Measurements from ENCODE around the gene GLMN.
A peak's percentile ranks its signal among the peaks of the same experiment; 100 is the strongest.

GLMN gene, protein sequence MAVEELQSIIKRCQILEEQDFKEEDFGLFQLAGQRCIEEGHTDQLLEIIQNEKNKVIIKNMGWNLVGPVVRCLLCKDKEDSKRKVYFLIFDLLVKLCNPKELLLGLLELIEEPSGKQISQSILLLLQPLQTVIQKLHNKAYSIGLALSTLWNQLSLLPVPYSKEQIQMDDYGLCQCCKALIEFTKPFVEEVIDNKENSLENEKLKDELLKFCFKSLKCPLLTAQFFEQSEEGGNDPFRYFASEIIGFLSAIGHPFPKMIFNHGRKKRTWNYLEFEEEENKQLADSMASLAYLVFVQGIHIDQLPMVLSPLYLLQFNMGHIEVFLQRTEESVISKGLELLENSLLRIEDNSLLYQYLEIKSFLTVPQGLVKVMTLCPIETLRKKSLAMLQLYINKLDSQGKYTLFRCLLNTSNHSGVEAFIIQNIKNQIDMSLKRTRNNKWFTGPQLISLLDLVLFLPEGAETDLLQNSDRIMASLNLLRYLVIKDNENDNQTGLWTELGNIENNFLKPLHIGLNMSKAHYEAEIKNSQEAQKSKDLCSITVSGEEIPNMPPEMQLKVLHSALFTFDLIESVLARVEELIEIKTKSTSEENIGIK

DNA sequence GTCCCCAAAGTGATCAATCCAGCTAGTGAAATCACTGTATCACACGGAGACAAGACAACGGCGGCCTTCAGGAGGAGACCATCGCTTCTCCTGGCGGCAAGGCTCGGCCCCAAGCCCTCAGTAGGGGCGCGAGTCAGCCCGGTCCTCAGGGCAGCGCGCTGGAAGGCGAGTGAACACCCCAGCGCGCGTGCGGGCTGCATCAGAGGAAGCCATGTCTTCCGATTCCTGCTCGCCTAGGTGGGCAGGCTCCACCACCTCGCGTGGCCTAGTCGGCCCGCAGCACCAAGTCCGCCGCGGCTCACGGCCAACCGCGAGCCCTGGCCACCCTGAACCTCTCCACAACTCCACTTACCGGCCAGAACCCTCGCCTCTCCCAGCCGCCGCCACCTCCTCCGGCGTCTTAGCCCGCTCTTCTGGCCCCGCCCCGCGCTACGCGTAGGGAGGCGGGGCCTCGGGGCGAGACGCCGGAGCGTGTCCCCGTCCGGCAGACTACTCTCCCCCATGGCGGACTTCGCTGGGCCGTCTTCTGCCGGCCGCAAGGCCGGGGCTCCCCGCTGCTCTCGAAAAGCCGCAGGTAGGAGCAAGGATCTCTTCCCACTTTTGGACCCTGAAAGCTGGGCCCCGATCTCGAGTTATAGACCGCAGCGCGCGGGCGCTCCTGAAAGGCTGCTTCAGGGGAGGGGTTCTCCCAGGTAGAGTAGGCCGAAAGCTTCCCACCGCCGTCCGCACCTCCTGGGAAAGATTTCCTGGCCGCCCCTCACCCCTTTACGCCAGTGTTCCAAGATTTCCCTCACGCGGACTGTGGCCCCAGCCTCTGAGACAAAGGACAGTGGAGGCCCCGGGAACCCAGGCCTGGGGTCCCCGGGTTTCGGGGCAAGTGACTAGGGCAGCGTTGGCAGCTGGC, at the start of gene GLMN, which contains the start of gene RPAP2:
Gene GLMN, minus strand, starts transcription at position 415 of the 904 bp plus-strand sequence. CDS start 988 bp downstream, outside the sequence.
Gene RPAP2, plus strand, starts transcription at position 487 of the 904 bp plus-strand sequence. Its CDS starts 15 bp downstream, at position 502.
- DNase-seq, result peak; percentile 81

DNA sequence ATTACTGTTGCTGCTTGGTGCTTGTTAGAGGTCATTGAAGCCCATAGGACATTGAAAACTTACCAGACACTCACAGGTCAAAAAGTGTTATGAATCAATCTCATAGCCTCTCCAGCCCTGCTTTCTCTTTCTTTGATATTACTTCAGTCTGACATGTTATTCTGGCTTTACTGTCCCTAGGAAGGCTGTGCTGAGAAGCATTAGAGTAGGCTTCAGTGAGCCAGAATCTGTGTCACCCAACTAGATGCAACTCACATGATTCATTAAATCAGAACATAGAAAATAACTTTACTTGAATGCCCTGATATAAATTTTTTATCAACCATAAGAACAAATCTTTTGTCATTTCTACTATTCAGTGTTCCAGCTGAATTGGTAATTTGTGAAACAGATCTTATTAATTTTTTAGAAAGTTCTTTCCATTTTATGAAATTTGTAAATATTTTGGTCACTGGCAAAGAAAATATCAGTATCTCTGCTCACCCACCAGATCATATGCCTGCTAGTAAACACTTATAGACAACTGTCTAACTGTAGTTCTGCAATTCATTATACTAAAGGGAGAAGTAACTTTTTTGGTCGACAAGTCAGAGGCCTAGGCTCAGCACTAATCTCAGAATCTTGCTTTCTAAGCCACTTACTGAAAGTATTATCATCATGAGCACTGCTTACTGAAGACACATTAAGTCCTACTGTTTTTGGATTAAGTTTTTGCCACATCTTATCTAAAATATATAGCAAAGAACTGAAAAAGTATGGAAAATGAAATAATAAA, 48.3 kb upstream of the GLMN start:
- DNase-seq, result no peak

DNA sequence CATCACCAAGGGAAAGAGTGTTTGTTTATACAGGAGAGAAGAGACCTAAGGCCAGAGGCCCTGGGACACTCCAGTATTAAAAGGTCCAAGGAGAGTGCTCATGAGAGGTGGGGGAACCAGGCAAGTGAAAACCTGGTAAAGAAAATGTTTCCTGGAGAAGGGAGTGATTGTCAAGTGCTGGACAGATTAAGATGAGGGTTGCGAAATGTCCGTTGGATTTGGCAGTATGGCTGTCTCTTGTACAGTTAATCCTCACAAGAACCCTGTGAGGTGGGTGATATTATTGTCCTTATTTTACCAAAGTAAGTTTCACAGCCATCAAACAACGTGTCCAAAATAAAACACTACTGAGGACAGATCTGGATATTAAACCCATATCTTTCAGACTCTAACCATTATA, 44.3 kb upstream of the GLMN start:
- DNase-seq, result no peak

DNA sequence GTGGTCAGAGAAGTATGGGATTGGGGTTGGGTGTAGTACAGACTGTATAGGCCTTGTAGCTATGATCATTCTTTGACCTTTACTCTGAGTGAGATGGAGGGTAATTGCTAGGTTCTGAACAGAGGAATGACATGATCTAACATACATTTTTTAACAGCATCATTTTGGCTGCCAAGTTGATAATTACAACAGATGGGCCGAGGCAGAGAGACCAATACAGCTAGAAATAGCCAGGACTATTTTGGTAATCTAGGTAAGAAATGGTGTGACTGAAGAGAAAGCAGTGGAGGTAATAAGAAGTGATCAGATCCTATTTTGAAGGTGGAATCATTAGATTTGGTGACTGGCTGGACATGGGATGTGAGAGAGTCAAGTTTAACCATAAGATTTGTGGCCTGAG, 43.6 kb upstream of the GLMN start:
- DNase-seq, result no peak

DNA sequence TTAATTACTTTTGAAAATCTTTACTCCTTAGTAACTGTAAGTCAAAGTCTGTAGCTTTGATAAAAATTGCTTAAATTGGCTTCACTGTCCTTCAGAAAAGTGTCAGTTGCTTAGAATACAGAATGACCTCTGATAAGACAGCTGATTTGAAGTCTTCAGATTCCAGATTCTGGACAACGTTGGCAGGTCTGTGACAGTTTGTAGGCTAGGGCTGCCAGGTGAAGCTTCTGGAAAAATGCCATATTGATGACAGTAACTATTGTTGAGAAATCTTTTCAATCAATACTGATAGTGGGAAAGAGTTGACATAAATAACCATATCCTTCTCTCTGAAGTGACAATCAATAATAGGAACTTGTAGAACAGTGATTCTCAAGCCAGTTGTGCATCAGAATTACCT, 41.4 kb upstream of the GLMN start:
- no peak for DNase-seq

DNA sequence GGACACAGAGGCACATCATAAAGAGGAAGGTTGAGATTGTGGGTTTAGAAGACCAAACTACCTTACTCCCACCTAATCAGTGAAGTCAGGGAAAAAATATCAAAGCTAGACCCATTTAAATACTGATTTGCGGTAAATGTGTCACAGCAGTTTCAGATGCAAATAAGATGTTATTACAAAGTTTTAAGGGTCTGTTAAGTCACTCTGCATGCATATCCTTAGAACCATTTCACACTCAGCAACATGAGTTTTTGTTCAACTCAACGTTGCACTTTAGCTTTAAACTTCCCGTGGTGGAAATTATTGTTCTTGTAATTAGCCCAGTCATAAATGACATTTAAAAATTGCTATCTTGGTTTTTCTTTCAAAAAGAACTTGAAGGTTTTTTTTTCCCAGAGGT, 34.9 kb upstream of the GLMN start:
- DNase-seq, result no peak

DNA sequence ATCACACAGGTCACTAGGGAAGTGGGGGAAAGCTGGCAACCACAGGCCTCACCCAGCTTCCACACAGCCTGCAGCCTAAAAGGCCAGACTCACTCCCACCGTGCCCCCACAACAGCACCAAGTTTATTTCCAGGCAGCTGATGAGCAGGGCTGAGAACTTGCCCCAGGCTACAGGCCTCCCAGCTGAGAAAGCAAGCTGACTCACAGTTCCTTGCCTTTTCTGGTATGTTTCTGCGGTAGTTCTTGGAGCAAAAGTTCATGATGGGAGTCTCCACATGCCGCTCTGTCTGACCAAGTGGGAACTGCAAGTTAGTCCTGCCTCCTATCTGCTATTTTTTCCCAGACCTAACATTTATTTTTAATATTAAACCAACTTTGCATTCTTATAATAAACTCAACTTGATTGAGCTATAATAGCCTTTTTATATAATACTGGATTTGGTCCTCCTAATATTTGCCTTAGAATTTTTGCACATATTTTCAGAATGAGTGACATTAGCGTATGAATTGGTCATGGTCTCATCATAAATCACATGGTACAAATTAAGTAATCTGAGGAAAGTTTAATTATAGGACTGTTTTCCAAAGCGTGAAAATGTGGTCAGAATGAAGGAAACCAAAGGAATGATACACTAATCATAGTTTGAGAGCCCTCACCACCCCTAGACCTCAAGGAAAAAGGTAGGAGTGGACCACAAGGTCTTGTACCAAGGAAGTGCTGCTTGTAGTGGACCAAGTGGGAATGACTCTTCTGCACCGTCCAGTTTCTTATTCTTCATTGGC, 30.8 kb upstream of the GLMN start:
- DNase-seq, result no peak

DNA sequence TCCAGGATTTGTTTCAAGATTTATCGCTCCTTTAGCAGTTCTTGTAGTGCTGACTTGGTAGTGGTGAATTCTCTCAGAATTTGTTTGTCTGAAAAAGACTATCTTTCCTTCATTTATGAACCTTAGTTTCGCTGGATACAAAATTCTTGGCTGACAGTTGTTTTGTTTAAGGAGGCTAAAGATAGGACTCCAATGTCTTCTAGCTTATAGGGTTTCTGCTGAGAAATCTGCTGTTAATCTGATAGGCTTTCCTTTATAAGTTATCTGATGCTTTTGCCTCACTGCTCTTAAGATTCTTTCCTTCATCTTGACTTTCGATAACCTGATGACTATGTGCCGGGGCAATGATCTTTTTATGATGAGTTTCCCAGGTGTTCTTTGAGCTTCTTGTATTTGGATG, 29.0 kb upstream of the GLMN start:
- no peak for DNase-seq

DNA sequence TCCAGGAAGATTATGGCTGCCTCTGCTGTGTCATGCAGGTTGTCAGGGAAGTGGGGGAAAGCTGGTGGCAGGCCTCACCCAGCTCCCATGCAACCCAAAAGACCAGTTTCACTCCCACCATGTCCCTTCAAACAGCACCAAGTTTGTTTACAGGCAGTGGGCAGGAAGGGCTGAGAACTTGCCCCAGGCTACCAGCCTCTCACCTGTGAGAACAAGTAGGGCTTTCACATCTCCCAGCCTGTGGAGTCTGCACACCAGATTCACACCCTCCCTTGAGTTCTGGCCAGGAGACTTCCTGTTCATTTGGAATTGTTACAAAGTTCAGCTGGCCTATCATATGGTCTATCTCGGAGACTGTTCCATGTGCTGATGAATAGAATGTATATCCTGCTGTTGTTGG, 27.9 kb upstream of the GLMN start:
- no peak for DNase-seq

DNA sequence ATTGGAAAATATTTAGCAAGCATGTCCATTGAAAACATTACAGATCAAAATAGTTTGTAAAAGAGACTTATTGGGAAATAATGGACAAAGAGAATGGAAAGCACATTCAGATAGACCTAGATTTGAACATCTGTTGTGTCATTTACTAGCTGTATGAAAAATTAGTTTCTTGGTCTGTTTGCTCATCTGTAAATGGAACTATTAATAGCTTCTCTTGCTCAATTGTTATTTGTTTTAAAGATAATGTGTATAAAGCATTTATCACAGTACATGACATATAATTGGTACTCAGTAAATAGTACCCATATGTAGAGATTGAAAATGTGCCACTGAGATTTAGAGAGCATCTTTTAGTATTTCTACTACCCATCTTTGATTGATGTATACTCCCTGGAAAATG, 26.0 kb upstream of the GLMN start:
- no peak for DNase-seq

DNA sequence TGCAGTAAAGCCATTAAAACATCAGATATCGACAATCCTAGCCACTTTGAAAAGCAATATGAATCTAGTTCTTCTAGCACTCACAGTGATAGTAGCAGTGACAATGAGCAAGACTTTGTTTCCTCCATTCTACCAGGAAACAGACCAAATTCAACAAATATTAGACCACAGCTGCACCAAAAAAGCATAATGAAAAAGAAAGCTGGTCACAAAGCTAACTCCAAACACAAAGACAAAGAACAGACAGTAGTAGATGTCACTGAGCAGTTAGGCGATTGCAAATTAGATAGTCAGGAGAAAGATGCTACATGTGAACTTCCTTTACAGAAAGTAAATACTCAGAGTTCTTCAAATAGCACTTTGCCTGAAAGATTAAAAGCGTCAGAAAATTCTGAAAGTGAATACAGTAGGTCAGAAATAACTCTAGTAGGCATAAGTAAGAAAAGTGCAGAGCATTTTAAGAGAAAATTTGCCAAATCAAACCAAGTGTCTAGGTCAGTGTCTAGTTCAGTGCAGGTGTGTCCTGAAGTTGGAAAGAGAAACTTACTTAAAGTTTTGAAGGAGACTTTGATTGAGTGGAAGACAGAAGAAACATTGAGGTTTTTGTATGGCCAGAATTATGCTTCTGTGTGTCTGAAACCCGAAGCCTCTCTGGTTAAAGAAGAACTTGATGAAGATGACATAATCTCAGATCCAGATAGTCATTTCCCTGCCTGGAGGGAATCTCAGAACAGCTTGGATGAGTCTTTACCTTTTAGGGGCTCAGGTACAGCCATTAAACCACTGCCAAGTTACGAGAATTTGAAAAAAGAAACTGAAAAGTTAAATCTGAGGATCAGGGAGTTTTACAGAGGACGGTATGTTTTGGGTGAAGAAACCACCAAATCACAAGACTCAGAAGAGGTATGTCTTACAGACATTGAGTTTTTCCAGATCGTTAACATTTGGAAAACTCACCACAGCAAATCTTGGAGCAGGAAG, 25.0 kb upstream of the GLMN start:
- no peak for DNase-seq

DNA sequence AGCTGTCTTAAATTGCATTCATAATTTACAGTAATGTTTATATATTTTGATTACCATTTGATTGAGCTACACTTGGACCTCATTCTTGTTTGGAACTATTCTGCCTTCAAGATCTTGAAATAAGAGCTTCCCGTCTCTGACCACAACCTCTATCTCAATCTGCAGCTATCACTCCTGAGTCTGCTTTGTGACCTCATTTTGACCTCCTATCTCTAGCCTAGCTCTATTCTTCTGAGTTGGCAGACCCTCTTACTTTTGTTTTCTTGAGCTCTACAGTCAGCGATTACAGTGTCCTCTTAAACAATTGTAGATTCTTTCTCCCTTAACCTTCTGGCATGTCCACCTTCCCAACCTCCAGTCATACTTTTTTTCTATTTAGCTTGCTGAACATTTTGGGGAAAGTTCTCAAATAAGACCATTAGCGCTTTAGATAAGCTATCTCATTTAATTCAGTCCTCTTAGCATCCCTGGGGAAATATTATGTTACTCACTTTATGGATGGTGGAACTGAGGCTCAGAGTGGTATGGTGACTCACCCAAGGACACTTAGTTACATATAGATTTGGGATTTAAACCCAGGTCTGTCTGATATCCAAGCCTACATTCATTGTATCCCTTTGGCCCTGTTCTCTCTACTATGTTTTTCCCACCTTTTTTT, 19.2 kb upstream of the GLMN start:
- DNase-seq, result no peak

DNA sequence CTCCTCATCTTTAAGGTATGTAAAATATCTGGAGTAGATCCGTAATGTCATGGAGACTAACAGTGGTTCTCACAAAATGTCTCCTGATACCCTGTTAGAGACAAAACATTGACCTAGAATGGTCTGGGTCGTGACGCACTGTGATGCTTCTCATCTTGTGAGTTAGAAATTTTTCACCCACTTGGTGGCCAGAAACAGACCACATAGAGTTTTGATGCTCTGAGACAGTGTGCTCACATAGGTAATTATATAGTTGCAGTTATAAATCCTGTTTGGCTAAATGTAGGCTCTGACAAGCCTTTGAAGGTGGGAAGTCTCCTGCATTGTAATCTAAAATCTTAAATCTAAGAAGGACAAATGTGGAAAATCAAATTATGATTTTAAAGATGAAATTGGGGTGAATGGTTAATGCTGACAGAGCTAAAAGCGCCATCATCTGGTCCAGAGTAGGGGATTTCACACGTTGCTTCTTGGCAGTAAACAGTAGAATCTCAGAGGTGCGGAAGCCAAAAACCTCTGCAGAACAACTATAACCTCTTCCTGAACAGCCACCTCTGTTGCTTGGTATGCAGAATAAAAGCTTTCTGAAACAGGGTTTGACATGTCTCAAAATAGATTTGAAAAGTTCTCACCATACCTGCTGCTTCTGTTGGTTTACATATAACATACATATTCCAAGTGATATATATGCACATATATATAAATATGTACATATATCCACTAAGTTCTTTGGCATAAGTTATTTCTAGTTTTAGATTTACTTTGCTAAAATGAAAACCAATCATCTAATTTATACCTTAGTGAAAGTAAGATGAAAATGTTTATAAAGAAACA, 17.2 kb upstream of the GLMN start:
- DNase-seq, result peak; percentile 60

DNA sequence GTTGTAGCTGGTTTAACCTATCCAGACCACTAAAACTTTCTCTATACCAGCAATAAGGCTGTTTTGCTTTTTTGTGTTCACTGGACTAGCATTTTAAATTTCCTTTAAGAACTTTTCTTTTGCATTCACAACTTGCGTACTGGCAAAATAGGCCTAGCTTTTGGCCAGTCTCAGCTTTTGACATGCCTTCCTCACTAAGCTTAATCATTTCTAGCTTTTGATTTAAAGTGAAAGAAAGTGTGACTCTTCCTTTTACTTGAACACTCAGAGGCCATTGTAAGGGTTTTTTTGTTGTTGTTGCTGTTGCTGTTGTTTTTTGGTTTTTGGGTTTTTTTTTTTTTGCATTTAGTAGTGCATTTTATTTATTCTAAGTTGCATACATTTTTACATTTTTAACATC, 15.2 kb upstream of the GLMN start:
- no peak for DNase-seq

DNA sequence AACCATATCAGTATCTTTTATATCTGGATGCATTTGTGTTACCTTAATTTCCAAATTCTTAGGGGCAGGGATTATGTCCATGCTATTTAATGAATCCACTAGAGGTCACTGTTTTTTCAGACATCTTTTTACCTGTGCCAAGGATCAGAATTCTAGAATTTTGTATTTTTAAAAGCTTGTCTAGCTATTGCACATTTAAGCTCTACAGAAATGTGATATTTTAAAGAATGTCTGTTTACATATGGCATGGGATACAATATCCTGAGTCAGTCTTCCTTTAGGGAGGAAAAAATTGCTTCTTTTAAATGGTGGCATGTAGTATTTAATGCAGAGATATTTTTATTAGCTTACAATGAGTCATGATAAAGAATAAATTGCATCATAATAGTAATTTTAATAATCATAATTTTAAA, 11.4 kb upstream of the GLMN start:
- DNase-seq, result no peak

DNA sequence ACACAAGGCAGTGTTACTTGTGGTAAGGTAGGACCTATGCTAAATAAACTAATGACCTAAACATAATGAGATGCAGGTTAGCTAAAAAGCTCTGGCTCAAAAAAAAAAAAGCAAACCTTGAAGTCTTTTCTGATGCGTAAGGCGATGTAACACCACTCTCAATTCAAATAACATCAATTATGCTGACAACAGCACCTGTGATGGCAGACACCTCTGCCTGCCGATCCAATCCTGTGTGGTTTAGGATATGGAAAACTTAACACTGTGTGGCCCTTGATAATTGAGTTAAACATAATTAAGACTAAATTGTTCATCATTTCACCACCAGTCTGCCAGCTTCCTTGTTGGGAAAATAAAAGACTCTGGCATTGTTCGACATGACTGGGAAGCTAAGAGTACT, 9.2 kb upstream of the GLMN start:
- DNase-seq, result no peak

DNA sequence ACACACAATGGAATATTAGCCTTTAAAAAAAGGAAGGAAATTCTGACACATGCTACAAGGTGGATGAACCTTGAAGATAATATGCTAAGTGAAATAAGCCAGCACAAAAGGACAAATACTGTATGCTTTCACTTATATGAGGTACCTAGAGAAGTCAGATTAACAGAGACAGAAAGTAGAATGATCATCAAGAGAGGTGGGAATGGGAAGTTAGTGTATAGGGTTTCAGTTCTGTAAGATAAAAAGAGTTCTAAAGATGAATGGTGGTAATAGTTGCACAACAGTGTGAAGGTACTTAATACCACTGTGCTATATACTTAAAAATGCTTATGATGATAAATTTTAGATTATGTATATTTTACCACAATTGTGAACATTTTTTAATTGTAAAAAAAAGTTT, 7.2 kb upstream of the GLMN start:
- no peak for DNase-seq

DNA sequence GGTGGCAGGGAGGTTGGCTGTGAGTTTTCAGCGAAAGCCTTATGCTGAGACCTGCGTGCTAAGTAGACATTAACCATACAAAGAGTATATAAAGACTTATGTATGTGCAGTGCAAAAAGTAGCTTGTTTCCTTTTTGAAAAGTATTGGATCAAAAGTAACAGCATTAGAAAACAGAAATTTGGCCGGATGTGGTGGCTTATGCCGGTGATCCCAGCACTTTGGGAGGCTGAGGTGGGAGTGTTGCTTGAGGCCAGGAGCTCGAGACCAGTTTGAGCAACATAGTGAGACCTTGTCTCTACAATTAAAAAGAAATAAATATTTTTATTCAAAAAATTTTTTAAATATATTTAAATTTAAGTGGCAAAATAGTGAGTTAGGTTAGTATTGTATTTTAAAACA, 2.2 kb upstream of the GLMN start:
- DNase-seq, result no peak

All from stimulated activated CD8-positive, alpha-beta memory T cell treated with anti-CD3 and anti-CD28 coated beads, Interleukin-4, amount 100 ng/mL, for 48 hours (primary cell).